HEK293 (cell line): ENCODE data around the gene ENDOV.
A peak's percentile ranks its signal among the peaks of the same experiment; 100 is the strongest.

Experiments
- CTCF ChIA-PET: fragments of 350-600 bp; formaldehyde crosslinking; extraction: SDS; loops from one replicate; lab custom pipeline; 2021; ENCODE audit warnings: antibody characterized with exemption; lab: Yijun Ruan, JAX
- POLR2A ChIA-PET: fragments of 300-600 bp; formaldehyde crosslinking; extraction: SDS; loops from one replicate; lab custom pipeline; 2020; ENCODE audit warnings: antibody characterized with exemption, inconsistent platforms; lab: Yijun Ruan, JAX
- H3K27ac ChIP-seq: fragments of 200-500 bp; sonication (Bioruptor generic); 2 replicates; pipeline ENCODE4 v1.5.1; 2014; ENCODE audit warnings: low read depth, low read length, control low read depth, inconsistent platforms; ENCODE audit errors: extremely low read depth
- H3K36me3 ChIP-seq, 2 experiments: fragments of 200-500 bp in 1 of 2; sonication (Bioruptor generic) in 1 of 2; 1 replicate in 1 of 2; 2 replicates in 1 of 2; pipeline ENCODE4 v1.5.1; 2014 to 2017; ENCODE audit warnings: inconsistent platforms in 2 of 2, low read length in 2 of 2; ENCODE audit not compliant: control insufficient read depth in 2 of 2, insufficient read depth in 1 of 2
- H3K4me1 ChIP-seq: fragments of 200-500 bp; sonication (Bioruptor generic); 2 replicates; pipeline ENCODE4 v1.5.1; 2014; ENCODE audit warnings: mild to moderate bottlenecking, low read length, inconsistent platforms; ENCODE audit not compliant: control insufficient read depth, insufficient read depth
- H3K4me3 ChIP-seq: 2 replicates; pipeline ENCODE4 v1.5.1; 2011; ENCODE audit warnings: low read depth, mild to moderate bottlenecking, control low read depth, low read length, moderate library complexity
- H3K9me3 ChIP-seq: fragments of 200-500 bp; sonication (Bioruptor generic); 2 replicates; pipeline ENCODE4 v1.5.1; 2014; ENCODE audit warnings: low read depth, low read length, inconsistent platforms; ENCODE audit not compliant: control insufficient read depth, insufficient read depth
- HOXA7 ChIP-seq: sonication (generic); formaldehyde crosslinking; IDR thresholded peaks from 2 replicates; pipeline ENCODE4 v1.8.1; 2022; ENCODE audit warnings: missing genetic modification reagents, borderline replicate concordance
- KLF7 ChIP-seq: fragments of 450-650 bp; formaldehyde crosslinking; IDR thresholded peaks from 2 replicates; pipeline ENCODE4 v1.5.1; 2016; ENCODE audit warnings: missing biosample characterization, missing genetic modification characterization, borderline replicate concordance
- RBAK ChIP-seq: fragments of 450-650 bp; formaldehyde crosslinking; IDR thresholded peaks from 2 replicates; pipeline ENCODE4 v1.5.1; 2016; ENCODE audit warnings: missing biosample characterization, missing genetic modification characterization
- REST ChIP-seq: fragments of 450-650 bp; formaldehyde crosslinking; IDR thresholded peaks from 2 replicates; pipeline ENCODE4 v1.5.1; 2016; ENCODE audit warnings: missing biosample characterization, missing genetic modification characterization
- TSHZ1 ChIP-seq: fragments of 450-650 bp; formaldehyde crosslinking; IDR thresholded peaks from 2 replicates; pipeline ENCODE4 v1.5.1; 2016; ENCODE audit warnings: missing biosample characterization, missing genetic modification characterization, borderline replicate concordance
- ZBTB11 ChIP-seq: fragments of 450-650 bp; formaldehyde crosslinking; conservative IDR thresholded peaks from 2 replicates; pipeline ENCODE4 v1.5.1; 2016; ENCODE audit warnings: low read depth, missing biosample characterization, missing genetic modification characterization
- ZBTB49 ChIP-seq: fragments of 450-650 bp; formaldehyde crosslinking; IDR thresholded peaks from 2 replicates; pipeline ENCODE4 v1.5.1; 2016; ENCODE audit warnings: missing biosample characterization, missing genetic modification characterization, low read depth
- ZEB2 ChIP-seq: fragments of 450-650 bp; formaldehyde crosslinking; IDR thresholded peaks from 2 replicates; pipeline ENCODE4 v1.5.1; 2016; ENCODE audit warnings: missing biosample characterization, missing genetic modification characterization
- ZFP3 ChIP-seq: fragments of 450-650 bp; formaldehyde crosslinking; IDR thresholded peaks from 2 replicates; pipeline ENCODE4 v1.5.1; 2016; ENCODE audit warnings: low read depth, missing biosample characterization, missing genetic modification characterization
- ZNF155 ChIP-seq: fragments of 450-650 bp; formaldehyde crosslinking; IDR thresholded peaks from 2 replicates; pipeline ENCODE4 v1.5.1; 2016; ENCODE audit warnings: missing biosample characterization, missing genetic modification characterization
- ZNF202 ChIP-seq: fragments of 450-650 bp; formaldehyde crosslinking; IDR thresholded peaks from 2 replicates; pipeline ENCODE4 v1.5.1; 2016; ENCODE audit warnings: missing biosample characterization, missing genetic modification characterization, borderline replicate concordance
- ZNF280C ChIP-seq: fragments of 450-650 bp; formaldehyde crosslinking; IDR thresholded peaks from 2 replicates; pipeline ENCODE4 v1.5.1; 2016; ENCODE audit warnings: missing biosample characterization, missing genetic modification characterization
- ZNF433 ChIP-seq: fragments of 450-650 bp; formaldehyde crosslinking; IDR thresholded peaks from 2 replicates; pipeline ENCODE4 v1.5.1; 2016; ENCODE audit warnings: missing biosample characterization, missing genetic modification characterization, low read depth
- ZNF473 ChIP-seq: fragments of 450-650 bp; formaldehyde crosslinking; IDR thresholded peaks from 2 replicates; pipeline ENCODE4 v1.5.1; 2017; ENCODE audit warnings: missing biosample characterization, missing genetic modification characterization
- ZNF510 ChIP-seq: fragments of 450-650 bp; formaldehyde crosslinking; IDR thresholded peaks from 2 replicates; pipeline ENCODE4 v1.5.1; 2018; ENCODE audit warnings: mild to moderate bottlenecking, missing genetic modification characterization, missing biosample characterization; ENCODE audit not compliant: insufficient replicate concordance
- ZNF658 ChIP-seq: fragments of 450-650 bp; formaldehyde crosslinking; IDR thresholded peaks from 2 replicates; pipeline ENCODE4; 2016; ENCODE audit warnings: missing biosample characterization, missing genetic modification characterization

The ENDOV gene

GRCh38 chr17:80452173-80452915 lies 37.4 kb downstream of the ENDOV start (continued):
- TF ChIP-seq REST (no peak), ZEB2 (no peak), ZNF510 (tag by site-specific recombination) (no peak), RBAK (tag by site-specific recombination) (no peak), HOXA7 (no peak)
- TF ChIP-seq, all 188 proteins: peak for 0

GRCh38 chr17:80453126-80453997 lies 38.4 kb downstream of the ENDOV start:
- CTCF ChIA-PET, result interaction anchor here (0.6 to 1.7 kb wide), 5 partner anchors 23 to 205 kb away, joined by 3 to 7 read pairs (median 4); partner anchors contain the start of gene NPTX1
- POLR2A ChIA-PET, result interaction anchor here (0.6 to 5.5 kb wide), 8 partner anchors 11 to 591 kb away, joined by 3 to 110 read pairs (median 8); partner anchors contain the start of genes NPTX1 and RPTOR
- Histone ChIP-seq H3K36me3 (no peaks in the 10 kb centered on the region), H3K4me1 (peaks cover 15% of the 10 kb centered on the region), H3K4me3 (peak overlapping the region; percentile 78), H3K9me3 (no peaks in the 10 kb centered on the region), H3K27ac (peak overlapping the region; percentile 97)
- TF ChIP-seq ZNF202 (tag by site-specific recombination), result no peak
- TF ChIP-seq KLF7 (tag by site-specific recombination), result no peak
- no peak for TF ChIP-seq ZFP3
- TF ChIP-seq TSHZ1 (tag by site-specific recombination), result no peak
- no peak for TF ChIP-seq ZNF658 (tag by site-specific recombination)
- TF ChIP-seq ZNF155 (tag by site-specific recombination), result no peak
- TF ChIP-seq ZBTB49 (tag by site-specific recombination), result no peak
- no peak for TF ChIP-seq ZBTB11 (tag by site-specific recombination)
- TF ChIP-seq ZNF280C (tag by site-specific recombination), result no peak
- no peak for TF ChIP-seq ZNF473 (tag by site-specific recombination)
- TF ChIP-seq ZNF433, result no peak
